Measurements from ENCODE around the gene LINGO1.

LINGO1 gene

GRCh38 chr15:77567202-77567601, 65.5 kb downstream of the LINGO1 start:
- DNase-seq = no peak

- DNase-seq = no peak
These were observed 66.6 kb downstream of the LINGO1 start for GRCh38 chr15:77566092-77566491.

- DNase-seq = no peak
These were observed 67.3 kb downstream of the LINGO1 start for GRCh38 chr15:77565378-77565915.

- DNase-seq = no peak
These were observed 67.8 kb downstream of the LINGO1 start for GRCh38 chr15:77564938-77565337.

- no peak for DNase-seq
These were observed 68.4 kb downstream of the LINGO1 start for GRCh38 chr15:77564341-77564740.

GRCh38 chr15:77563623-77564156, 69.0 kb downstream of the LINGO1 start:
- no peak for DNase-seq

Measured in NCI-H446 treated with DMSO at 0.1 percent for 48 hours (cell line).